ENCODE data around the gene FLG2. TPM values are rescaled to one million over a fixed set of nuclear protein-coding genes. Genes with fewer than 3 reads are reported as not detected.

FLG2 gene
- polyA plus RNA-seq, 3 donors: not detected

GRCh38 chr1:152335399-152335798 lies 24.4 kb downstream of the FLG2 start:
- H3K27ac ChIP-seq (ENCODE audit: low read depth in 1 of 2, low read length in 2 of 2): no peak overlapping the region
- no peak for TF ChIP-seq CTCF (IDR thresholded peaks at IDR 0.05)
- H3K4me1 Mint-ChIP-seq: no peaks in the 10 kb centered on the region
- H3K9me3 ChIP-seq (replicated peaks in 1 of 2; ENCODE audit: control insufficient read depth in 1 of 2, insufficient read depth in 1 of 2, low read length in 2 of 2): no peaks in the 10 kb centered on the region
- WGBS (ENCODE audit: insufficient coverage): 100% methylated on average over 1 of the region's 7 CpGs
- no peak overlapping the region for H3K27ac Mint-ChIP-seq
- H3K4me3 Mint-ChIP-seq: no peak overlapping the region
- no peaks in the 10 kb centered on the region for H3K4me1 ChIP-seq (ENCODE audit: control insufficient read depth in 1 of 2, insufficient read depth in 2 of 2, low read length in 2 of 2)
- H3K27me3 ChIP-seq (ENCODE audit: control insufficient read depth in 2 of 2, insufficient read depth in 2 of 2, low read length in 2 of 2): peaks cover 0 to 2% of the 10 kb centered on the region in 2 donors
- H2AFZ ChIP-seq (ENCODE audit: insufficient read depth, low read depth, low read length, poor library complexity, severe bottlenecking): no peak overlapping the region
- no peak for DNase-seq
- H3K9ac ChIP-seq (ENCODE audit: insufficient read depth, low read length, poor library complexity, severe bottlenecking): no peak overlapping the region
- H3K4me3 ChIP-seq (replicated peaks in 1 of 3; ENCODE audit: low read depth in 2 of 3, low read length in 3 of 3): no peak overlapping the region
- H3K36me3 ChIP-seq (replicated peaks in 1 of 2; ENCODE audit: control insufficient read depth in 1 of 2, insufficient read depth in 2 of 2, low read length in 2 of 2): no peaks in the 10 kb centered on the region
- intact Hi-C loops (cut with micrococcal nuclease): no loop called here
- no peaks in the 10 kb centered on the region for H3K79me2 ChIP-seq (ENCODE audit: insufficient read depth, low read length)
- no peaks in the 10 kb centered on the region for H3K9me3 Mint-ChIP-seq
- H3K36me3 Mint-ChIP-seq: no peaks in the 10 kb centered on the region
- no peak overlapping the region for H3K4me2 ChIP-seq (replicated peaks; ENCODE audit: extremely low read depth, low read length, poor library complexity, severe bottlenecking)
- H3K27me3 Mint-ChIP-seq (ENCODE audit: low read depth in 3 of 3): peaks cover 1 to 11% (median 3%) of the 10 kb centered on the region in 3 donors
- no peaks in the 10 kb centered on the region for H4K20me1 ChIP-seq (ENCODE audit: insufficient read depth, low read length)

GRCh38 chr1:152328801-152329391 lies 30.9 kb downstream of the FLG2 start:
- H4K20me1 ChIP-seq (ENCODE audit: insufficient read depth, low read length): no peaks in the 10 kb centered on the region
- no peak overlapping the region for H2AFZ ChIP-seq (ENCODE audit: insufficient read depth, low read depth, low read length, poor library complexity, severe bottlenecking)
- H3K4me3 Mint-ChIP-seq: no peak overlapping the region
- H3K27me3 Mint-ChIP-seq (ENCODE audit: low read depth in 3 of 3): peaks cover 0 to under 1% (median 0%) of the 10 kb centered on the region in 3 donors
- peaks cover 0 to 2% of the 10 kb centered on the region in 2 donors for H3K27me3 ChIP-seq (ENCODE audit: control insufficient read depth in 2 of 2, insufficient read depth in 2 of 2, low read length in 2 of 2)
- no peaks in the 10 kb centered on the region for H3K9me3 ChIP-seq (replicated peaks in 1 of 2; ENCODE audit: control insufficient read depth in 1 of 2, insufficient read depth in 1 of 2, low read length in 2 of 2)
- H3K4me1 ChIP-seq (ENCODE audit: control insufficient read depth in 1 of 2, insufficient read depth in 2 of 2, low read length in 2 of 2): no peaks in the 10 kb centered on the region
- no peaks in the 10 kb centered on the region for H3K9me3 Mint-ChIP-seq
- H3K4me3 ChIP-seq (replicated peaks in 1 of 3; ENCODE audit: low read depth in 2 of 3, low read length in 3 of 3): no peak overlapping the region
- no peak for DNase-seq
- no peaks in the 10 kb centered on the region for H3K36me3 Mint-ChIP-seq
- no peak for TF ChIP-seq CTCF (IDR thresholded peaks at IDR 0.05)
- no CpG with 5 or more reads among the region's 1 CpG for WGBS (ENCODE audit: insufficient coverage)
- H3K27ac Mint-ChIP-seq: no peak overlapping the region
- H3K9ac ChIP-seq (ENCODE audit: insufficient read depth, low read length, poor library complexity, severe bottlenecking): no peak overlapping the region
- no peaks in the 10 kb centered on the region for H3K79me2 ChIP-seq (ENCODE audit: insufficient read depth, low read length)
- H3K36me3 ChIP-seq (replicated peaks in 1 of 2; ENCODE audit: control insufficient read depth in 1 of 2, insufficient read depth in 2 of 2, low read length in 2 of 2): no peaks in the 10 kb centered on the region
- H3K4me2 ChIP-seq (replicated peaks; ENCODE audit: extremely low read depth, low read length, poor library complexity, severe bottlenecking): no peak overlapping the region
- H3K27ac ChIP-seq (ENCODE audit: low read depth in 1 of 2, low read length in 2 of 2): no peak overlapping the region
- intact Hi-C loops (cut with micrococcal nuclease): no loop called here
- no peaks in the 10 kb centered on the region for H3K4me1 Mint-ChIP-seq

Measured in CD14-positive monocyte (primary cell).